Ovary (tissue), 3 donors: ENCODE data around the gene GASK1A.

Experiments used
- EP300 ChIP-seq: sonication (generic); formaldehyde crosslinking; IDR thresholded peaks from one replicate; pipeline ENCODE4 v1.6.1; 2017; ENCODE audit warnings: antibody characterized with exemption
- TF ChIP-seq, protein P1 (sequence below), 3 donors: fragments of 450-650 bp in 2 of 3; fragments of 200-600 bp in 1 of 3; IDR thresholded peaks; one replicate each; pipeline versions ENCODE4 v1.5.1 to v1.8.0; 2016 to 2022; ENCODE audit warnings: antibody characterized with exemption in 3 of 3, mild to moderate bottlenecking in 1 of 3
- donor health status: DM: no; HTN: no; CAD: no.

DNA sequence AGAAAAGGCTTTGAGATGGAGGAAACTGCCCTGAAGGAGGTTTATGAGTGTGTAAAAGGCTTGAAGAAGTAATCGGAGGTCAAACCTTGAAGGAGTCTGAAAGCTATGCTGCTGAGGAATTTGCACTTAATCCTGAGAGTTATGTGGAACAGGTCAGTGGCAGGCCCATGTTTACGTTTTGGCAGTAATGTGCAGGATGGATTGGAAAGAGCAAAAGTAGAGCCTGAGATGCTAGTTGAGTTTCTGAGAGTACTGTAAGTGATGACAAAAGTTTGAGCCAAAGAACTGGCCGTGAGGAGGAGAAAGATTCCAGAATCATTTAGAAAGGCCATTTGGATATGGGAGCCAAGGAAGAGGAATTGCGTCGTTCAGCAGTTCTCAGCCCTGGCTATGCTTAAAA, 3.2 kb upstream of the GASK1A start:
- TF ChIP-seq EP300: no peak
- TF ChIP-seq, protein P1, sequence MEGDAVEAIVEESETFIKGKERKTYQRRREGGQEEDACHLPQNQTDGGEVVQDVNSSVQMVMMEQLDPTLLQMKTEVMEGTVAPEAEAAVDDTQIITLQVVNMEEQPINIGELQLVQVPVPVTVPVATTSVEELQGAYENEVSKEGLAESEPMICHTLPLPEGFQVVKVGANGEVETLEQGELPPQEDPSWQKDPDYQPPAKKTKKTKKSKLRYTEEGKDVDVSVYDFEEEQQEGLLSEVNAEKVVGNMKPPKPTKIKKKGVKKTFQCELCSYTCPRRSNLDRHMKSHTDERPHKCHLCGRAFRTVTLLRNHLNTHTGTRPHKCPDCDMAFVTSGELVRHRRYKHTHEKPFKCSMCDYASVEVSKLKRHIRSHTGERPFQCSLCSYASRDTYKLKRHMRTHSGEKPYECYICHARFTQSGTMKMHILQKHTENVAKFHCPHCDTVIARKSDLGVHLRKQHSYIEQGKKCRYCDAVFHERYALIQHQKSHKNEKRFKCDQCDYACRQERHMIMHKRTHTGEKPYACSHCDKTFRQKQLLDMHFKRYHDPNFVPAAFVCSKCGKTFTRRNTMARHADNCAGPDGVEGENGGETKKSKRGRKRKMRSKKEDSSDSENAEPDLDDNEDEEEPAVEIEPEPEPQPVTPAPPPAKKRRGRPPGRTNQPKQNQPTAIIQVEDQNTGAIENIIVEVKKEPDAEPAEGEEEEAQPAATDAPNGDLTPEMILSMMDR (IDR thresholded peaks at IDR 0.05): no peak
